ENCODE results near the gene ZNF584. TPM values are rescaled to one million over a fixed set of nuclear protein-coding genes. Genes with fewer than 3 reads are reported as not detected.

Gene ZNF584
- total RNA-seq, 1 donor from 2014 or later = 8.2 TPM

DNA sequence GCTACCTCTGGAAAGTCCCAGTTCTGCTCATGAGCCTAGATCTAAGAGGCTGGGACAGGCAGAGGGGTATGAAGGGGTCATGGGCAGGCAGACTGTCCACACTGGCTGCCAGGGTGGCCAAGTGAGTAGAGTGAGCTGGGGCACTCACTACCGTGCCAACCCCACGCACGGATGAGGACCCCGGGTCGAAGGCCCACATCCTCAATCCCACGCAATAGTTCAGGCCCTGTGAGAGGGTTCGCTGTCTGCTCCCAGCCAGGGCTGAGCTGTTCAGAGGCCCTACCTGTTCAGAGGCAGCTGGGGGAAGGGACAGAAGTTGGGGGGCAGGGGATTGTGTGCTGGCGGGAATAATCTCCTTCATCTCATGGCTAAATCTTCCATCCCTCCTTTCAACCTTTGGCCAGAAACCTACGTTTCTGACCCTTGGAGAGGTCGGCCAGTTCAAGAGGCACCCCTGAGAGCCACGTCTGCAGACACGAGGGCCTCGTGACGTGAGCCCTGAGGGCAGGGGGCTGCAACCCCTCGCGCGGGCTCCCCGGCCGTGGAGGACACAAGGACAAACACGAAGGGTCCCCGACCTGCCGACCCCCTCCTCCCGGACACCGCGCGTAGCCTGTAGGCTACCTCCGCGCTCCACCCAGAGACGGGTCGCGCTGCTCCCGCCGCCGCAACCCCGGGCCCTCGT lies 22.4 kb upstream of the ZNF584 start:
- Histone ChIP-seq H3K4me3 (ENCODE audit: low read depth, low read length) (peak overlapping the region; percentile 59), H3K36me3 (ENCODE audit: control insufficient read depth, insufficient read depth, low read length) (peaks cover 10% of the 10 kb centered on the region), H3K27me3 (ENCODE audit: control insufficient read depth, insufficient read depth, low read length) (no peaks in the 10 kb centered on the region)
- no peak for DNase-seq (ENCODE audit: low read depth)
- TF ChIP-seq, protein P1, sequence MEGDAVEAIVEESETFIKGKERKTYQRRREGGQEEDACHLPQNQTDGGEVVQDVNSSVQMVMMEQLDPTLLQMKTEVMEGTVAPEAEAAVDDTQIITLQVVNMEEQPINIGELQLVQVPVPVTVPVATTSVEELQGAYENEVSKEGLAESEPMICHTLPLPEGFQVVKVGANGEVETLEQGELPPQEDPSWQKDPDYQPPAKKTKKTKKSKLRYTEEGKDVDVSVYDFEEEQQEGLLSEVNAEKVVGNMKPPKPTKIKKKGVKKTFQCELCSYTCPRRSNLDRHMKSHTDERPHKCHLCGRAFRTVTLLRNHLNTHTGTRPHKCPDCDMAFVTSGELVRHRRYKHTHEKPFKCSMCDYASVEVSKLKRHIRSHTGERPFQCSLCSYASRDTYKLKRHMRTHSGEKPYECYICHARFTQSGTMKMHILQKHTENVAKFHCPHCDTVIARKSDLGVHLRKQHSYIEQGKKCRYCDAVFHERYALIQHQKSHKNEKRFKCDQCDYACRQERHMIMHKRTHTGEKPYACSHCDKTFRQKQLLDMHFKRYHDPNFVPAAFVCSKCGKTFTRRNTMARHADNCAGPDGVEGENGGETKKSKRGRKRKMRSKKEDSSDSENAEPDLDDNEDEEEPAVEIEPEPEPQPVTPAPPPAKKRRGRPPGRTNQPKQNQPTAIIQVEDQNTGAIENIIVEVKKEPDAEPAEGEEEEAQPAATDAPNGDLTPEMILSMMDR (IDR thresholded peaks at IDR 0.05; ENCODE audit: insufficient read depth, low read length, severe bottlenecking) = no peak
- no peak for FAIRE-seq

DNA sequence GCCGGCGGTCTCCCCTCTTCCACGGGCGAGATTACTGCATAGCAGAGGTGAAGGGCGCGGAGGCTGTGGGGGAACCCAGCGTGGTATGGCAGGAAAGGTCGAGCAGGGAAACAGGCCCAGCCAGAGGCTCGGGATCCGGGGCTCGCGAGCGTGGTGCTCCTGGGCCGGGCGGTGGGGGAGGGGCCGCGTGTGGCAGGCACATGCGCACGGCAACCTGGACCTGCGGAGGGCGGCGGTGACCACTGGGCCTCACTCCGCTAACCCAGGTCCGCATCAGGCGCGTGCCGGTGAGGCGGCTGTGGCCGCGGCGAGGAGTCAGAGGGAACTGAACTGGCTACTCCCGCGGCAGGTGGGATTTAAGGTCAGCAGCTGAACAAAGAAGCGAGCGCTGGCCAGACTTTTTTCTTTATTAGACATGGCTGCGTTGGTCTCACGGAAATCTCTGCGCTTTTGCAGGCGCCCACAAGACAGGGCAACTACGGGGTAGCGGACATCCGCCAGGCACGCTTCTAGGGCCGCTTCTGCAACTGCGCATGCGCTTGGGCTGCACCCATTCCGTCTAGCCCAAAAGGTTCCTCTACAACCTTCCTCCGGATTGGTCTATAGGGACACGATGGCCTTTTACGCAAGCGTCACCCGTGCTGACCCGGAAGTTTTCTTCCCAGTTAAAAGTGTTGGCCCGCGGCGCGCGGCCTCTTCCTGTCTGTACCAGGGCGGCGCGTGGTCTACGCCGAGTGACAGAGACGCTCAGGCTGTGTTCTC lies 21.7 kb upstream of the ZNF584 start, which contains the start of gene RPS5:
Gene RPS5 (plus strand): TSS at position 694 of the 762 bp plus-strand sequence. CDS start 869 bp downstream, outside the sequence.
- Histone ChIP-seq H3K4me3 (ENCODE audit: low read depth, low read length) (peak within 1 kb of the TSS; percentile 59), H3K27me3 (ENCODE audit: control insufficient read depth, insufficient read depth, low read length) (no peaks in the 10 kb centered on the region), H3K36me3 (ENCODE audit: control insufficient read depth, insufficient read depth, low read length) (peaks cover 12% of the 10 kb centered on the region)
- TF ChIP-seq, protein P1 (IDR thresholded peaks at IDR 0.05; ENCODE audit: insufficient read depth, low read length, severe bottlenecking) = no peak
- FAIRE-seq (peak; percentile 89), DNase-seq (ENCODE audit: low read depth) (peak; percentile 97)

DNA sequence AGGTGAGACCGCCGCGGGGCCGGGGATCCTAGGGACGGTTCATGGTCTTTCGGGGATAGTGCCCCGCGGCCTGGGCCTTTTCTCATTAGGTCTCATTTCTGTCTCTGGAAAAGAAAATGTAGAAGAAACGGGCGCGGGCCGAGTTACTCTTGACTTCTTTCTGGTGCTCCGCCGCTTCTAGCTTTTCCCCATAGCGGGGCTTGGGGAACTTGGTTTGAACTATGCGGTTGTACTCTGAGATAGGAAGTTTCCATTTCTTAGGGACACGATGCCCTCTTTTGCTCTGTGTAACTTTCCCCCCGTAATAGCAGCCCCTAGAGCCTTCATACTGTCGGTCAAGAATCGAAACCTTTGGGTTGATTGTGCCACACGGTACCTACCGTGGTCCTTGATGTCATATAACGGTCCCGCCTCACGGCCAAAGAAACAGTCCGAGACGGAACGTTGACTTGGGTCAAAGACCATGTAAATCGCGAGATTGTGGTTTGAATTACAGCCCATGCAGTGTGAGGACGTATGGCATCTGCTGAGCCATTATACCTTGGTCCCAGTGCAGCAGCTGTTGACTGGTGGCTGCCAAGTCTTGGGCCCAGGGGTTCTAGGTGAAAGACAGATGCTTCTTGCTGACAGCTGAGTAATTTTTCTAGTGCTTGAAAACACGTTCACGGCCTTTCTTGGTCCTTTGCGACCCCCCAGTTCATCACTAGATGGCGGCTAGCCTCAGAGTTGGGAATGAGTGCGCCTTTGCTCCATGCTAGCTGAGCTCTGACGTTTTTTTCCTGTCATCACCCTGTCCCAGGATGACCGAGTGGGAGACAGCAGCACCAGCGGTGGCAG lies 20.9 kb upstream of the ZNF584 start:
- Histone ChIP-seq H3K36me3 (ENCODE audit: control insufficient read depth, insufficient read depth, low read length) (peaks cover 14% of the 10 kb centered on the region), H3K27me3 (ENCODE audit: control insufficient read depth, insufficient read depth, low read length) (no peaks in the 10 kb centered on the region), H3K4me3 (ENCODE audit: low read depth, low read length) (peak overlapping the region; percentile 59)
- FAIRE-seq (no peak), DNase-seq (ENCODE audit: low read depth) (no peak)
- TF ChIP-seq, protein P1 (IDR thresholded peaks at IDR 0.05; ENCODE audit: insufficient read depth, low read length, severe bottlenecking) = no peak

- Histone ChIP-seq H3K27me3 (ENCODE audit: control insufficient read depth, insufficient read depth, low read length) (no peaks in the 10 kb centered on the region), H3K36me3 (ENCODE audit: control insufficient read depth, insufficient read depth, low read length) (peaks cover 19% of the 10 kb centered on the region), H3K4me3 (ENCODE audit: low read depth, low read length) (peak overlapping the region; percentile 59)
- DNase-seq (ENCODE audit: low read depth) (no peak), FAIRE-seq (no peak)
- TF ChIP-seq, protein P1 (IDR thresholded peaks at IDR 0.05; ENCODE audit: insufficient read depth, low read length, severe bottlenecking) = no peak
Observed at GRCh38 chr19:58388175-58388526, 20.3 kb upstream of the ZNF584 start.

- DNase-seq (ENCODE audit: low read depth) (no peak), FAIRE-seq (no peak)
- Histone ChIP-seq H3K27me3 (ENCODE audit: control insufficient read depth, insufficient read depth, low read length) (no peaks in the 10 kb centered on the region), H3K4me3 (ENCODE audit: low read depth, low read length) (no peak overlapping the region), H3K36me3 (ENCODE audit: control insufficient read depth, insufficient read depth, low read length) (peaks cover 20% of the 10 kb centered on the region)
- TF ChIP-seq, protein P1 (IDR thresholded peaks at IDR 0.05; ENCODE audit: insufficient read depth, low read length, severe bottlenecking) = no peak
Observed at GRCh38 chr19:58392945-58393724, 15.3 kb upstream of the ZNF584 start.
